HL-60 (cell line): ENCODE measurements around the gene MYF5.

Experiments
- DNase-seq, 2 experiments: peaks; one replicate each; pipeline ENCODE4 v3.0.0-alpha.2; 2010 to 2020; ENCODE audit warnings: low read depth in 1 of 2, low spot score in 1 of 2
- H3K27ac ChIP-seq: fragments of 250-450 bp; sonication (Bioruptor Pico); replicated peaks from 2 replicates; pipeline ENCODE4 v1.5.1; 2020; ENCODE audit warnings: mild to moderate bottlenecking, moderate library complexity
- H3K27me3 ChIP-seq: fragments of 250-450 bp; sonication (Bioruptor Pico); 2 replicates; pipeline ENCODE4 v1.5.1; 2021; ENCODE audit warnings: mild to moderate bottlenecking, moderate library complexity; ENCODE audit not compliant: insufficient read depth, poor library complexity, severe bottlenecking
- H3K4me3 ChIP-seq: replicated peaks from 2 replicates; pipeline ENCODE4 v1.5.1; 2011; ENCODE audit warnings: mild to moderate bottlenecking, control low read depth, low read length; ENCODE audit not compliant: insufficient read depth
- POLR2AphosphoS5 ChIP-seq: IDR thresholded peaks from 2 replicates; pipeline ENCODE4 v1.6.1; 2012; ENCODE audit warnings: low read depth
- SPI1 ChIP-seq: IDR thresholded peaks from 2 replicates; pipeline ENCODE4 v1.6.1; 2012; ENCODE audit warnings: low read depth, mild to moderate bottlenecking, borderline replicate concordance

MYF5 gene

GRCh38 chr12:80766210-80766609 lies 49.5 kb downstream of the MYF5 start:
- no peak for DNase-seq
- no peak overlapping the region for H3K27ac ChIP-seq
- H3K27me3 ChIP-seq: no peaks in the 10 kb centered on the region
- TF ChIP-seq POLR2AphosphoS5: no peak
- no peak overlapping the region for H3K4me3 ChIP-seq

- Histone ChIP-seq H3K27ac (no peak overlapping the region), H3K4me3 (no peak overlapping the region), H3K27me3 (no peaks in the 10 kb centered on the region)
- no peak for DNase-seq
- TF ChIP-seq SPI1: no peak
These were observed 50.2 kb downstream of the MYF5 start for GRCh38 chr12:80766897-80767296.
